Activated CD8-positive, alpha-beta memory T cell treated with anti-CD3 and anti-CD28 coated beads, Interleukin-2, amount 50 U/mL, for 1 hour (primary cell): ENCODE data around the gene C21orf58.

Source experiments
- DNase-seq: peaks from one replicate; pipeline ENCODE4 v3.0.0-alpha.2; 2020; ENCODE audit errors: extremely low read depth

Gene C21orf58

GRCh38 chr21:46255166-46255565, 68.5 kb downstream of the C21orf58 start:
- no peak for DNase-seq

- no peak for DNase-seq
These were observed 69.3 kb downstream of the C21orf58 start for GRCh38 chr21:46254208-46254975.

- no peak for DNase-seq
These were observed 70.0 kb downstream of the C21orf58 start for GRCh38 chr21:46253610-46254124.

GRCh38 chr21:46252840-46253239, 70.8 kb downstream of the C21orf58 start:
- DNase-seq: no peak
